ENCODE measurements around the gene ID4.

DNA sequence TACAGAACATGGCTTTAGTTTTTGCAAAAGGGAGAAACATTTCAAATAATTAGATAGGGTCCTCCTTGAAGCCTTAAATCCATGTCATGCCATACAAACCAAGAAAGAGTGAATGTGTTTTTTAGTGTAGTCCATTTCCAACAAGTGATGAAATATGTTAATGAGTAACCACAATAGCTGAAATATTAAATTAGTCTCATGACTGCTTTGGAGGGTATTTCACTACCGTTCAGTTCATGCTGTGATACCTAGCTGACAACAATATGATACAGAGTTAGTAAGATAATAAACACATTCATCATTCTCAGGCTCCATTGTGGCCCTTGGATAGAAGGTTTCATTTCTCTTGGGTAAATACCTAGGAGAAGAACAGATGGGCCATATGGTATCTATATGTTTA, 5.8 kb upstream of the ID4 start:
- no peak for TF ChIP-seq POLR2AphosphoS5 (IDR thresholded peaks at IDR 0.05)
- TF ChIP-seq, protein P1, sequence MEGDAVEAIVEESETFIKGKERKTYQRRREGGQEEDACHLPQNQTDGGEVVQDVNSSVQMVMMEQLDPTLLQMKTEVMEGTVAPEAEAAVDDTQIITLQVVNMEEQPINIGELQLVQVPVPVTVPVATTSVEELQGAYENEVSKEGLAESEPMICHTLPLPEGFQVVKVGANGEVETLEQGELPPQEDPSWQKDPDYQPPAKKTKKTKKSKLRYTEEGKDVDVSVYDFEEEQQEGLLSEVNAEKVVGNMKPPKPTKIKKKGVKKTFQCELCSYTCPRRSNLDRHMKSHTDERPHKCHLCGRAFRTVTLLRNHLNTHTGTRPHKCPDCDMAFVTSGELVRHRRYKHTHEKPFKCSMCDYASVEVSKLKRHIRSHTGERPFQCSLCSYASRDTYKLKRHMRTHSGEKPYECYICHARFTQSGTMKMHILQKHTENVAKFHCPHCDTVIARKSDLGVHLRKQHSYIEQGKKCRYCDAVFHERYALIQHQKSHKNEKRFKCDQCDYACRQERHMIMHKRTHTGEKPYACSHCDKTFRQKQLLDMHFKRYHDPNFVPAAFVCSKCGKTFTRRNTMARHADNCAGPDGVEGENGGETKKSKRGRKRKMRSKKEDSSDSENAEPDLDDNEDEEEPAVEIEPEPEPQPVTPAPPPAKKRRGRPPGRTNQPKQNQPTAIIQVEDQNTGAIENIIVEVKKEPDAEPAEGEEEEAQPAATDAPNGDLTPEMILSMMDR (IDR thresholded peaks at IDR 0.05), result no peak
- no peak for TF ChIP-seq POLR2A (IDR thresholded peaks at IDR 0.05)

Data from prostate gland (tissue), 2 donors.